Loucy (cell line): ENCODE results near the gene OR8D1.

Experiments used
- EZH2phosphoT487 ChIP-seq: fragments of 200-600 bp; IDR thresholded peaks from 2 replicates; pipeline ENCODE4 v1.6.1; 2018; ENCODE audit warnings: antibody characterized with exemption, mild to moderate bottlenecking, moderate library complexity, borderline replicate concordance
- TF ChIP-seq, protein P1 (sequence below): fragments of 200-600 bp; sonication (generic); conservative IDR thresholded peaks from 2 replicates; pipeline ENCODE4 v1.5.1; 2014; ENCODE audit warnings: mild to moderate bottlenecking, antibody characterized with exemption, low read length

DNA sequence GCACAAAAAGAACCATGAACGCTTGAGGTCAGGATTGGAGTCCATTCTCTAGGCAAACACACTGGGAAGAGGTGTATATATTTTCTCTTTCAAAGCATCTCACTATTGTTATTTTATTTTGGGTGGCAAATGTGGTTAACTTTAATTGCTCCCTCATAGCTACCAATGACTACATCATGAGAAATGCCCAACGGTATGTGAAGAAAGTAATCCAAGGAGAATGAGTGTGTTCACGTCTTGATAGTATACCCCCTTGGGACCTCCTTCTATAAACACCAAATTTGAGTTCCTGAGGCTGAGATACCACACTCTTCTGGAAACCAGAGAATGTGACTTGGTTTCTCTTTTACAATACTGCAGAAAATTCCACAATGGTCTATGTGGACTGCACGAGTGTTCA is 15.8 kb downstream of the OR8D1 start:
- TF ChIP-seq, protein P1, sequence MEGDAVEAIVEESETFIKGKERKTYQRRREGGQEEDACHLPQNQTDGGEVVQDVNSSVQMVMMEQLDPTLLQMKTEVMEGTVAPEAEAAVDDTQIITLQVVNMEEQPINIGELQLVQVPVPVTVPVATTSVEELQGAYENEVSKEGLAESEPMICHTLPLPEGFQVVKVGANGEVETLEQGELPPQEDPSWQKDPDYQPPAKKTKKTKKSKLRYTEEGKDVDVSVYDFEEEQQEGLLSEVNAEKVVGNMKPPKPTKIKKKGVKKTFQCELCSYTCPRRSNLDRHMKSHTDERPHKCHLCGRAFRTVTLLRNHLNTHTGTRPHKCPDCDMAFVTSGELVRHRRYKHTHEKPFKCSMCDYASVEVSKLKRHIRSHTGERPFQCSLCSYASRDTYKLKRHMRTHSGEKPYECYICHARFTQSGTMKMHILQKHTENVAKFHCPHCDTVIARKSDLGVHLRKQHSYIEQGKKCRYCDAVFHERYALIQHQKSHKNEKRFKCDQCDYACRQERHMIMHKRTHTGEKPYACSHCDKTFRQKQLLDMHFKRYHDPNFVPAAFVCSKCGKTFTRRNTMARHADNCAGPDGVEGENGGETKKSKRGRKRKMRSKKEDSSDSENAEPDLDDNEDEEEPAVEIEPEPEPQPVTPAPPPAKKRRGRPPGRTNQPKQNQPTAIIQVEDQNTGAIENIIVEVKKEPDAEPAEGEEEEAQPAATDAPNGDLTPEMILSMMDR, result no peak
- TF ChIP-seq EZH2phosphoT487, result no peak
